ENCODE measurements around the gene FSTL1.

GRCh38 chr3:120416868-120417267 lies 33.9 kb downstream of the FSTL1 start:
- TF ChIP-seq CTCF (tag by site-specific recombination; IDR thresholded peaks at IDR 0.05) (no peak), ZNF10 (tag by site-specific recombination; IDR thresholded peaks at IDR 0.05) (no peak), GLIS1 (tag by site-specific recombination; IDR thresholded peaks at IDR 0.05) (no peak)
